ENCODE results near the gene EIF5A2.
"Not testable (repeated sequence)": the region's sequence is repeated elsewhere in the genome, so short reads cannot be mapped to it uniquely, and the experiment has no call there.

EIF5A2 gene

GRCh38 chr3:170896781-170897180, 11.7 kb downstream of the EIF5A2 start:
- DNase-seq (ENCODE audit: low spot score), result no peak

GRCh38 chr3:170896333-170896732, 12.1 kb downstream of the EIF5A2 start:
- DNase-seq (ENCODE audit: low spot score), result not testable (repeated sequence)

GRCh38 chr3:170893895-170894294, 14.5 kb downstream of the EIF5A2 start:
- no peak for DNase-seq (ENCODE audit: low spot score)

GRCh38 chr3:170889630-170890029, 18.8 kb downstream of the EIF5A2 start:
- no peak for DNase-seq (ENCODE audit: low spot score)

- DNase-seq (ENCODE audit: low spot score), result no peak
These were observed 19.3 kb downstream of the EIF5A2 start for GRCh38 chr3:170889132-170889531.

- not testable (repeated sequence) for DNase-seq (ENCODE audit: low spot score)
These were observed 24.1 kb downstream of the EIF5A2 start for GRCh38 chr3:170884109-170884930.

GRCh38 chr3:170878688-170879087, 29.7 kb downstream of the EIF5A2 start:
- not testable (repeated sequence) for DNase-seq (ENCODE audit: low spot score)

GRCh38 chr3:170877311-170877710, 31.1 kb downstream of the EIF5A2 start:
- not testable (repeated sequence) for DNase-seq (ENCODE audit: low spot score)

- DNase-seq (ENCODE audit: low spot score), result no peak
These were observed 31.9 kb downstream of the EIF5A2 start for GRCh38 chr3:170876537-170876936.

GRCh38 chr3:170869645-170870593, 38.5 kb downstream of the EIF5A2 start, which contains the start of gene RPL22L1:
Gene RPL22L1, minus strand, starts transcription at chr3:170870195. Its CDS starts 28 bp downstream, at chr3:170870167.
- peak; percentile 92 for DNase-seq (ENCODE audit: low spot score)

GRCh38 chr3:170869239-170869590, 39.2 kb downstream of the EIF5A2 start:
- no peak for DNase-seq (ENCODE audit: low spot score)

- no peak for DNase-seq (ENCODE audit: low spot score)
These were observed 39.7 kb downstream of the EIF5A2 start for GRCh38 chr3:170868577-170869238.

GRCh38 chr3:170867143-170867937, 41.1 kb downstream of the EIF5A2 start:
- no peak for DNase-seq (ENCODE audit: low spot score)

- DNase-seq (ENCODE audit: low spot score), result no peak
These were observed 41.9 kb downstream of the EIF5A2 start for GRCh38 chr3:170866499-170866898.

GRCh38 chr3:170865209-170866094, 43.0 kb downstream of the EIF5A2 start:
- no peak for DNase-seq (ENCODE audit: low spot score)

- peak; percentile 21 for DNase-seq (ENCODE audit: low spot score)
These were observed 43.8 kb downstream of the EIF5A2 start for GRCh38 chr3:170864525-170865208.

GRCh38 chr3:170863816-170864215, 44.6 kb downstream of the EIF5A2 start:
- DNase-seq (ENCODE audit: low spot score), result no peak

- no peak for DNase-seq (ENCODE audit: low spot score)
These were observed 45.6 kb downstream of the EIF5A2 start for GRCh38 chr3:170862618-170863374.

GRCh38 chr3:170858599-170858998, 49.8 kb downstream of the EIF5A2 start:
- no peak for DNase-seq (ENCODE audit: low spot score)
